SU-DHL-6 (cell line): ENCODE data around the gene AMY1A.

Experiments
- EZH2phosphoT487 ChIP-seq: fragments of 200-600 bp; sonication (generic), shearing (Covaris generic); conservative IDR thresholded peaks from 2 replicates; pipeline ENCODE4 v1.6.1; 2018; ENCODE audit warnings: mild to moderate bottlenecking, antibody characterized with exemption, low read length, moderate library complexity, mixed read lengths
- TF ChIP-seq, protein P1 (sequence below): fragments of 200-600 bp; sonication (generic); IDR thresholded peaks from one replicate; pipeline ENCODE4 v1.5.1; 2017; ENCODE audit warnings: antibody characterized with exemption, mild to moderate bottlenecking, low read length, moderate library complexity; ENCODE audit not compliant: insufficient read depth, poor library complexity, severe bottlenecking

DNA sequence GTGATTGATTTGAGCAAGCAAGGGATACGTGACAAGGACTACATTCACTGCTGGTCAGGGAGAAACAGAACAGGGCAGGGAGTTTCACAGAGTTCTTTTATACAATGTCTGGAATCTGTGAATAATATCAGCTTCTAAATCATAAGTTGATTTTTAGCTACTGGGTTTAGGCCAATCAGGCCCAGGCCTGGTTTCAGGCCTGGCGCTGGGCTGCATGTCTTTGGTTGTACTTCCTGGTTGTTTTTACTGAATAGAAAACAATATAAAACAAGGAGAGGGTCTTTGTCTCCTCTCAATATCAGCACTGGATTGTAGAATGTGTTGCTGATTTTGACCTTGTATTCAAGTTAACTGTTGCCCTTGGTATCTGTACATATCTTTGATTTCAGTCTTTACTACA lies 39.2 kb upstream of the AMY1A start:
- TF ChIP-seq, protein P1, sequence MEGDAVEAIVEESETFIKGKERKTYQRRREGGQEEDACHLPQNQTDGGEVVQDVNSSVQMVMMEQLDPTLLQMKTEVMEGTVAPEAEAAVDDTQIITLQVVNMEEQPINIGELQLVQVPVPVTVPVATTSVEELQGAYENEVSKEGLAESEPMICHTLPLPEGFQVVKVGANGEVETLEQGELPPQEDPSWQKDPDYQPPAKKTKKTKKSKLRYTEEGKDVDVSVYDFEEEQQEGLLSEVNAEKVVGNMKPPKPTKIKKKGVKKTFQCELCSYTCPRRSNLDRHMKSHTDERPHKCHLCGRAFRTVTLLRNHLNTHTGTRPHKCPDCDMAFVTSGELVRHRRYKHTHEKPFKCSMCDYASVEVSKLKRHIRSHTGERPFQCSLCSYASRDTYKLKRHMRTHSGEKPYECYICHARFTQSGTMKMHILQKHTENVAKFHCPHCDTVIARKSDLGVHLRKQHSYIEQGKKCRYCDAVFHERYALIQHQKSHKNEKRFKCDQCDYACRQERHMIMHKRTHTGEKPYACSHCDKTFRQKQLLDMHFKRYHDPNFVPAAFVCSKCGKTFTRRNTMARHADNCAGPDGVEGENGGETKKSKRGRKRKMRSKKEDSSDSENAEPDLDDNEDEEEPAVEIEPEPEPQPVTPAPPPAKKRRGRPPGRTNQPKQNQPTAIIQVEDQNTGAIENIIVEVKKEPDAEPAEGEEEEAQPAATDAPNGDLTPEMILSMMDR, result no peak
- no peak for TF ChIP-seq EZH2phosphoT487
